ENCODE data around the gene GPANK1.

Gene GPANK1

DNA sequence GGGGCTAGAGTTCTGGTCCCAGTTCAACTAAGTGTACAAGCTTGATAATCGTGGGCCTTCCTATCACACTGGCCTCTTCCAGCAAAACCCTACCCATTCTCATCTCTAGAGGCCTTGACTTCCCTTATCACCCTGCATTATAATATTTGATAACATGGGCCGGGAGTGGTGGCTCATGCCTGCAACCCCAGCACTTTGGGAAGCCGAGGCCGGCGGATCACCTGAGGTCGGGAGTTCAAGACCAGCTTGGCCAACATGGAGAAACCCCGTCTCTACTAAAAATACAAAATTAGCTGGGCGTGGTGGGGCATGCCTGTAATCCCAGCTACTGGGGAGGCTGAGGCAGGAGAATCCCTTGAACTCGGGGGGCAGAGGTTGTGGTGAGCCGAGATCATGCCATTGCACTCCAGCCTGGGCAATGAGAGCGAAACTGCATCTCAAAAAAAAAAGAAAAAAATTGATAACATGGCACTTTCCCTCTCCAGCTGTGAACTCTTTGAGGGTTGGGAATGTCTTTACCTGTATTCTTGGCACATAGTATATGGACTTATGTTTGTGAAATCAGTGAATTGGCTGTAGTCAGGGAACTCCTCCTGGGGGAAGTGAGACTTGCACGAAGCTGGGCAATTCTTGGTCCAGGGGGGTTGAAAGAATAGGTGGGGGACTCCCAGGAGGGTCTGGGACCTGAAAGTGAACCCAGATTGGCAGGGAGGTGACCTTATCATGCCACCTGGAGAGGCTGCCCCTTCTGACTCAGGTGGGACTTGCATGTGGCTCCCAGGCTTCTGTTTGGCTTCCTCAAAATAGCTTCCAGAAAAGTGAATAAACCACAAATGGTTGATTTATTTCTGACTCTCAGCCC, 3.3 kb downstream of the GPANK1 start:
- DNase-seq, result no peak

DNA sequence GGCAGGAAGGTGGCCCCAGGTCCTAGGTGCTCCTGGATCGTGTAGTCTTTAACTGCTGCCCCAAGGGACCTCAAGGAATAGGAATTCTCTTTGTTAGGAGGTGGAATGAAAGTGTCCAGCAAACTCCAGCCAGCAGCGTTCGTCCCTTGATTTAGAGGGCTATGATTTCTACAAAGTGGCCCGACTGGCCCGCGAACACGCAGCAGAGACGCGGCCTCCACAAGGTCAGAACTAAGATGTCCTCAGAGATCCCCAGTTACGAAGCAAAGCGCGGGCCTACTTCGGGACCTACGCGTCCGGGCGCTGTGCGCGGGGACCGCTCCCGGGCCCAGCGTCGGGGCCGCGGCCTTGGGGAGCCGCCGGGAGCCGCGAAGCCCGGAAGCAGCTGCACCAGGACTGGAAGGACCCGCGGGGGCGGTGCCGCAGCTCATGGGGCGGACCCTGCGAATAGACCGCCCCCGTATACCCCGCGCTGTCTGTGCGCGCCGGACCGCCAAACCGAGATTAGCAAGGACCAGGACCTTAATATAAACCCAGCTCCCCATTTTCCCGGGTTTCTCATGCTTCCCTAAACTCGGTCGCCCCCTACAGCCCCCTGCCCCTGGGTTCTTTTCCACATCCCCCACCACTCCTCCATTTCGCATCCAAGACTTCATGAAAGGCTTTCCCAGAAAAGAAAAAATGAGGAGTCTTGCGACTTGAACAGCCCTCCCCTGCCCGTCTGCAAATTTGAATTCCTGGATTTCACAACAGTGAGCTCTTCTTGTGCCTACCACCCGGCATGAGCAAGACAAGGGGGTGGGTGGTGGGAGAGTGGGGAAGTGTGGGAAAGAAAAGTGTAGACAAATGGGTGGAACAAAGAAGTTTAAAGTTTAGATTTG, 4.2 kb downstream of the GPANK1 start, which contains the start of gene C6orf47:
Gene C6orf47 (minus strand): TSS at position 398 of the 881 bp plus-strand sequence. CDS start 831 bp downstream, outside the sequence.
- DNase-seq, result peak; percentile 69

- no peak for DNase-seq
These were observed 5.0 kb downstream of the GPANK1 start for GRCh38 chr6:31659649-31660380.

- DNase-seq, result no peak
These were observed 5.7 kb downstream of the GPANK1 start for GRCh38 chr6:31658983-31659648.

DNA sequence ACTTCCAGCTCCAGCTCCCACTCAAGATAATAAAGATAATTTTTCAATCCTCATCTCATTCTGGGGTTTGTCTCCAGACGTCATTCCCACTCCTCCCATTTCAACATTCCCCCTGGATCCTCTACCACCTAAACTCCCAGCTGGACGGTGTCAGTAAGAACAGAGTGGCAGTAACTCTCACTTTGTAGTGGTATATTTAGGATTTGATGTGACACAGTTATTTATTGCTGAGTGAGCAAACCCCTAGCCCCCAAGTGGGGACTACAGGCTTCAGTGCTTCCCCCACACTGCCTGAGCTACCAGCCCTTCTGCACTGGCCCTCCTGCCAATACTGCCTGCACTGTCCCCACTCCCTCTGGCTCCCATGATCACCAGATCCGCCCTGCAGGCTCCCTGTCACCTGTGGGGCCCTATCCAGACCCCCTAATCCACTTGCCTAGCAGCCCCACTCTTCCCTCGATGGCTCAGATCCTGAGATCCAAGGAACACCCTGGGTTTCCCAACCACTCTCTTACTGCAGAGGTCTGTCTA, 6.6 kb downstream of the GPANK1 start:
- DNase-seq, result no peak

DNA sequence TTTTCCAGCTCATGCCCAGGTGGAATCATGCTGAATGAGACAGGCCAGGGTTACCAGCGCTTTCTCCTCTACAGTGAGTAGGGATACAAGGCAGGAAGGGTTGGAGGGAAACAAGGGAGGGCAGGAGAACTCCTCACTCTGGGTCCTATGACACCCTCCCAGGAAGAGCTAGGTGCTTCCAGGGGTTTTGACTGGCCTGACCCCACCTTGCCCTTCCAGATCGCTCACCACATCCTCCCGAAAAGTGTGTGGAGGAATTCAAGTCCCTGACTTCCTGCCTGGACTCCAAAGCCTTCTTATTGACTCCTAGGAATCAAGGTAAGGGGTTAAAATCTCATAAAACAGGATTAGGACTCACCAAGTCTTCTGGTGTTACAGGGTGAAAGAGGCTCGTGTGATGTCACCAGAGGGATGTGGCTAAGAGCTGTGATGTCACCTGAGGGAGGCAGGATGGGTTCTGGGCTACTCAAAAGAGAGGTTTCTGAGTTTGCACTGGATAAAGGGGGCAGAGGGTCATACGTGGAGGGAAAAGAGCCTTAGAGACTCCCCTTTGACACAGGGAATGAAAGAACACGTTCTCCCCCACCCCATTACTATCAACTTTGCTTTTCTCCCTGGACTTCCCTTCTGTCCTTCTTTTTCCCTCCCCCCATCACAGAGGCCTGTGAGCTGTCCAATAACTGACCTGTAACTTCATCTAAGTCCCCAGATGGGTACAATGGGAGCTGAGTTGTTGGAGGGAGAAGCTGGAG, 7.2 kb downstream of the GPANK1 start:
- DNase-seq, result no peak

DNA sequence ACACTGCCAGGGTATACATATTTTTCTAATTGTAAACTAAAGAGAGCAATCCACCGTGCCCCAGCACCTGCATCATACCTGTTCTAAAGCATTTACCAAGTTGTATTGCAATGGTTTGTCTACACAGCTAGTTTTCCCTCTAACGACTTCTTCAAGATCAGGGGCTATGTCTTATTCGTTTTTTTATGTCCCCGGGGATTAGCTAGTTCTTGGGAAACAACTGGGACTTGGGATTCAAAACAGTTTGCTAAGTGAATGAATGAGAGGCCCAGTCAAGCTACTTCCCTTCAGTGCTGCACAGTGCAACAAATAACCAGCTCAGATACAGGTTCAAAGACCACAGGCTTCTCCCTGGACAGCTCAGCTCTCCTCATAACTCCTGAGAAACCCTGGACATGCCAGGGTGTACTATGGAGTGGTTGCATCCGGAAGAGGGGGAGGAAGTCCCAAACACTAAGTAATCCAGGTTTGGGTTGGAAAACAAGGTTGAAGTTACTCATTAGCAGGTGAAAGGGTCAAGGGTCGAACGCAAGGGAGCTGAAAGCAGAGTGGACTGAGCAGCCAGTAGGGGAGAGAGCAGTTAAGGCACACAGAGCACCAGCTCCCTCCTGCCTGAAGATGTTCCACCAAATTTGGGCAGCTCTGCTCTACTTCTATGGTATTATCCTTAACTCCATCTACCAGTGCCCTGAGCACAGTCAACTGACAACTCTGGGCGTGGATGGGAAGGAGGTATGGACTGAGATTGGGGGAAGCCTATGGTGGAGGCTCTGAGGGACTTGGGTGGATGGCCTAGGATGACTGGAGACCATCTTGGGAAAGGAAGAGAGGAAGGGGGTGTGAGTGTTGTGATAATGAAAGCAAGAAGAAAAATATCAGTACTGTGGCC, 9.2 kb downstream of the GPANK1 start, which contains the start of gene APOM:
Gene APOM (plus strand): TSS at position 546 of the 889 bp plus-strand sequence. CDS start 73 bp downstream, at position 619.
- no peak for DNase-seq

- DNase-seq, result no peak
These were observed 10.0 kb downstream of the GPANK1 start for GRCh38 chr6:31654574-31655348.

DNA sequence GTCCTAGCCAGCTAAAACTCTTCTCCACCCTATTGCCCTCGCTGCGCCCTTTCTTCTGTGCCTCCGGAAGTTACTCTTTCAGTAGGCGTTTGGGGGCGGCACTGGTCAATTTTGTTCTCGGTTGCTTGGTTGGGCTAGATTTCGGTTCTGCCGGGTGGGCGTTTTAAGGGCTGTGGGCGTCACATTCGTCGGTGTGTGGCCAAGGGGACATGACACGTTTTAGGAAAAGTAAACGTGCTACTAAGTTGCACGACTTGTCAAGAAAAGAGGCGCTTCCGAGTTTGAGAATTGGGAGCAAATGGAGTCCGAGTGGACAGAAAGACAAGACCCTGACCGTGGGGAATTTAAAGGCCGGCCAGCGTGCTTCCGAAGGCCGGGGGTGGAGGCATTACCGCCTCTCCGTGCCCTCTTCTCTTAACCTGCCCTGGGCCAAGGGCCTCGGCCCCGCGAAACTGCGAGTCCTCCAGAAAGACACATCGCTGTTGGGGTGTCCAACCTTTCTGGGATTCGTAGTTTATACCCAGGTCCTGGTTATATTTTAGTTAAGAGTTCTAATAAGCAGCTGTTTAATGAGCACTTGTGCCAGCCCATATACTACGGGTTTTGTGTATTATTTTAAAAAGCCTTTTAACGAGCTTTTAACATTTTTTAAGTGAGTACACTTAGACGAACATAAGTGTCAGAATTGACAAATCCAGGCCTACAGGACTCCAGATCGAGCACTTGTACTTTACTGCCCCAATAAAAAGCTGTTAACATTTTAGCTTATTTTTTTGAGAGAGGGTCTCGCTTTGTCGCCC, 11.7 kb downstream of the GPANK1 start:
- DNase-seq, result peak; percentile 82

DNA sequence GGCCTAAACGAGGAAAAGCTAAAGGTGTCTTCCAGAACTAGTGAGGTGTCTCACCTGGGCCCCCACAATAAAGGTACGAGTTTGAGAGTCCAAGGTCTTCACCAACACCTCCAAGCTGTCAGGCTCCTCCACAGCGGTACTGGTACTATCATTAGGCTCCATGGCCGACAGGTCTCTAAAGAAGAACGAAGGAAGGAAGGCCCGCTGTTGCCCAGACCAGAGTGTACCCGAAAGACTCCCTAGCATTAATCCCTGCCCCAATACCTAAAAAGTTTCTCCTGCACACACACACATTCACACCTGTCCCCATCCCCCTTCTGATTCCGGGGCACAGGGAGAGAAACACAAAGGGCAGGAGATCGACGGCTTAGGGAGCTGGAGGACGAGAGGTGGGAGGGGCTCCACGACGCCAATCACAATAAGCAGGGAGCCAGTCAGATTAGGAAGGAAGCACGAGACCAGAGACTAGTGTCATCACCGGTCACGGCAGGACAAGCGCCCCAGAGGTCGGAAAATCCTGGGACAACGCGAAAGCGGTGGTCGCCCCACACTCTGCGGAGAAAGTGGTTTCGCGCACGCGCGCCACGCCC, 13.1 kb downstream of the GPANK1 start:
- peak; percentile 65 for DNase-seq

DNA sequence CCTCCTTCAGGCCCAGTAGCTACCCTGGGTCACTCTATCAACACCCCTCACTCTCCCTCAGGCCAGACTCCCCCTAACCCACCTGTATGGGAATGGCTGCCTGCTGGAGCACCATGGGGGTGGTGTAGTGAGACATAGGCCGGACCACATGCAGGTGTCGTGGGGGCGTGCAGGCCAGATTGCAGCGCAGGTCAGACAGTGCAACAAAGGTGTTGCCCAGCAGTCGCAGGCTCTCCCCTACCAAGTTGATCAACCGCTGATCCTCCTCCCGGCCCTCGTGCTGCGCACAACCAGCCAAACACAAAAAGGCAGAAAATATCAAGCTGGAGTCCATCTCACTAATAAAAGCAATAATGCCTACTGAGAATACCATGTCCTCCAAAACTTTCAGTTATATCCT, 19.5 kb downstream of the GPANK1 start:
- DNase-seq, result no peak

DNA sequence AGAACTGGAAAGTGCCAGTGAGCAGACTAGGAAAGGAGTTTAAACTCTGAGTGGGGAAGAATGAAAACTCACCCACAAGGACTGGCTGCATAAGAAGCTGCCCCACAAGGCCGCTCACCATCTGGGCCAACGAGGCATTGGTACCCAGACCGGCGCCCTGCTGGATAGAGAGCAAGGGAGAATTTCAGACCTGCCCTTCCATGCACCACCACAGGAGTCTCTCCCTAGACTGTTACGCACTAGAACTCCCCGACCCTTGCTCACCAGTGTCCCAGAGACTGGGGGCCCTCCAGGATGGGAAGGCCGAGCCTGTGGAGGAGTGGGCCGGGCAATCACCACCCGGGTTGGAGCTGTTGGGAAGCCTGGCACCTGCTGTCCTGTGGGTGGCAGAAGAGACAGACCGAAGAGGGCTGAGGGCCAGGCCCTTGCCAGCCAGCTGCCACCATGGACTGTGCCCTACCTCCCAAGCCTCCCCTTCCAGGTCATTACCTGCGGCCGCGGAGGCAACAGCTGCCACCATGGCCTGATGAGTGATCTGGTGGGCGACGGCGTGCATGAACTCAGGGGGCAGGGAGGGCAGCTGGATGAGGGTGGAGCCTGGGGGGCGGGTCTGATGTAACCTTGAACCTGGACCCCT, 20.9 kb downstream of the GPANK1 start:
- DNase-seq, result no peak

DNA sequence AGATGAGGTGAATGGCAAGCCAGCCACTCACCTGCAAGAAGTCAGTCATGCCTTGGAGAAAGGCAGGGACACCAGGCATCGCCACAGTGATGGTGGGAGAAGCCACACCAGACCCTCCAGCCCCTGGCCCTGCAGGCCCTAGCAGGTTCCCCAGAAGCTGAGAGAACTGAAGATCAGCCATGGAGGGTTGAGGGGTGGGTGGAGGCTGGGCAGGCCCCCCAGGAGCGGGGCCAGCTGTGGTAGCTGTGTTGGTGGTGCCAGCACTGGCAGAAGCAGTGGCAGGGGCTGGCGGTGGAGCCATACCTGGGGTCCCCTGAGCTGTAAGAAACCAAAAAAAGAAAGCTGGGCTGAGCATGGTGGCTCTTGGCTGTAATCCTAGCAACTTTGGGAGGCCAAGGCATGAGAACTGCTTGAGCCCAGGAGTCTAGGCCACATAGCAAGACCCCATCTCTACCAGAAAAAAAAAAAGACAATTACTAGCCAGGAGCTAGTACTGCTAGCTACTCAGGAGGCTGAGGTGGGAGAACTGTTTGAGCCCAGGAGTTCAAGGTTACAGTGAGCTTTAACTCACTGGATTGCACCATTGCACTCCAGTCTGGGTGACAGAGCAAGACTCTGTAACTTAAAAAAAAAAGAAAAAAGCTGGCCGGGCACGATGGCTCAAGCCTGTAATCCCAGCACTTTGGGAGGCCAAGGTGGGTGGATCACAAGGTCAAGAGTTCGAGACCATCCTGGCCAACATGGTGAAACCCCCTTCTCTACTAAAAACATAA, 21.8 kb downstream of the GPANK1 start:
- no peak for DNase-seq

DNA sequence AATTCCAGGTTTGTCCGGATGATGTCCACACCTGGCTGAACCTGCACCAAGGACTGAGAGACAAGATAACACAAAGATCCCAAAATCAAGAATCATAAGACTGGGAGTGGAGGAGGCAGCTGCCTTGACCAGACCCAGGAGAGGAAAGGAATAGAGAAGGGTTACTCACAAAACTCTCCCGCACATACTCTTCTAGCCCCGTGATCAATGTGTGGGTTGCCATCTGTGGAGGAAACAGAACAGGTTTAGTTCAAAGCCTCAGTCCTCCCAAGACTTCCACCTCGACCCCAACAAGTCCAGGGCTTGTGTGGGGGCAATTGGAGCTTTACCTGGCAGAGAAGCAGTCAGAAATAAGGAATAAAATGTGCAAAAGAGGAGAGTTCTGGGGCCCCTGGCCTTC, 23.4 kb downstream of the GPANK1 start:
- no peak for DNase-seq

- DNase-seq, result no peak
These were observed 24.2 kb downstream of the GPANK1 start for GRCh38 chr6:31640612-31641011.

GRCh38 chr6:31639449-31639861, 25.3 kb downstream of the GPANK1 start:
- no peak for DNase-seq

GRCh38 chr6:31639043-31639442, 25.8 kb downstream of the GPANK1 start:
- no peak for DNase-seq
